Mammary epithelial cell (primary cell): ENCODE measurements around the gene ANKRD30A.

Experiments used
- CTCF ChIP-seq, 2 donors: IDR thresholded peaks in 1 of 2; conservative IDR thresholded peaks in 1 of 2; 2 replicates each; pipeline ENCODE4 v1.5.1; 2011 to 2012; ENCODE audit warnings: inconsistent platforms in 2 of 2, low read length in 2 of 2, mild to moderate bottlenecking in 2 of 2, control low read depth in 1 of 2, low read depth in 1 of 2; ENCODE audit not compliant: insufficient read depth in 1 of 2; ENCODE audit errors: extremely low read depth in 1 of 2
- EZH2 ChIP-seq: IDR thresholded peaks from 2 replicates; pipeline ENCODE4 v1.6.1; 2012; ENCODE audit warnings: low read length, inconsistent platforms, borderline replicate concordance

GRCh38 chr10:37289833-37290464 lies 164.6 kb downstream of the ANKRD30A start:
- TF ChIP-seq CTCF (conservative IDR thresholded peaks at IDR 0.05 in 1 of 2, IDR thresholded peaks at IDR 0.05 in 1 of 2; ENCODE audit: extremely low read depth in 1 of 2, insufficient read depth in 1 of 2, low read depth in 1 of 2, low read length in 2 of 2) (no peak), EZH2 (no peak)
